PC-9 (cell line): Measurements from ENCODE around the gene ABCC3. TPM values are rescaled to one million over a fixed set of nuclear protein-coding genes. Genes with fewer than 3 reads are reported as not detected.
A peak's percentile ranks its signal among the peaks of the same experiment; 100 is the strongest.
"Not testable (repeated sequence)": the region's sequence is repeated elsewhere in the genome, so short reads cannot be mapped to it uniquely, and the experiment has no call there.

Experiments
- BruUV-seq: library from RNA; stranded (reverse); fragments of 400-500 nt; replicated peaks from 2 replicates; lab custom pipeline; 2021; lab: Mats Ljungman, UMichigan
- CTCF ChIA-PET: fragments of 300-600 bp; sonication (Branson Sonifier 250); formaldehyde crosslinking; loops from one replicate; lab custom pipeline; 2022; ENCODE audit warnings: antibody characterized with exemption; lab: Charles Lee
- POLR2A ChIA-PET: fragments of 300-600 bp; sonication (Branson Sonifier 250); formaldehyde crosslinking; loops from one replicate; lab custom pipeline; 2022; ENCODE audit warnings: antibody characterized with exemption; ENCODE audit not compliant: unreplicated experiment; lab: Charles Lee
- DNase-seq, 2 experiments: peaks; one replicate each; pipeline versions ENCODE4 v3.0.0 to v3.0.0-alpha.2; 2015 to 2022; ENCODE audit warnings: mixed read lengths in 1 of 2
- H2AFZ ChIP-seq: fragments of 200-600 bp; sonication (generic); 2 replicates; pipeline ENCODE4 v1.8.1; 2017; ENCODE audit warnings: antibody characterized with exemption
- H3F3A ChIP-seq: fragments of 200-600 bp; sonication (generic); 2 replicates; pipeline ENCODE4 v1.8.1; 2017; ENCODE audit warnings: antibody characterized with exemption, mild to moderate bottlenecking, low read depth; ENCODE audit not compliant: insufficient read depth
- H3K27ac ChIP-seq: fragments of 200-600 bp; sonication (generic); 2 replicates; pipeline ENCODE4 v1.6.1; 2016; ENCODE audit warnings: mixed run types
- H3K27me3 ChIP-seq: fragments of 200-600 bp; sonication (generic); 2 replicates; pipeline ENCODE4 v1.6.1; 2016; ENCODE audit warnings: low read depth, mixed run types; ENCODE audit not compliant: insufficient read depth
- H3K36me3 ChIP-seq: fragments of 200-600 bp; sonication (generic); 2 replicates; pipeline ENCODE4 v1.6.1; 2016; ENCODE audit warnings: low read depth, mixed run types
- H3K4me1 ChIP-seq: fragments of 200-600 bp; sonication (generic); replicated peaks from 2 replicates; pipeline ENCODE4 v1.6.1; 2016; ENCODE audit warnings: mixed run types; ENCODE audit not compliant: insufficient read depth
- H3K4me2 ChIP-seq: fragments of 200-600 bp; sonication (generic); 2 replicates; pipeline ENCODE4 v1.6.1; 2017; ENCODE audit warnings: mixed run types
- H3K4me3 ChIP-seq: fragments of 200-600 bp; sonication (generic); 2 replicates; pipeline ENCODE4 v1.6.1; 2016; ENCODE audit warnings: mixed run types
- H3K79me2 ChIP-seq: fragments of 200-600 bp; sonication (generic); 2 replicates; pipeline ENCODE4 v1.6.1; 2017; ENCODE audit warnings: low read depth, mixed run types
- H3K9me2 ChIP-seq: fragments of 200-600 bp; sonication (generic); 2 replicates; pipeline ENCODE4 v1.8.1; 2017; ENCODE audit warnings: mild to moderate bottlenecking; ENCODE audit not compliant: insufficient read depth
- H3K9me3 ChIP-seq: fragments of 200-600 bp; sonication (generic); 2 replicates; pipeline ENCODE4 v1.8.1; 2016; ENCODE audit warnings: low read depth; ENCODE audit not compliant: insufficient read depth
- H4K20me1 ChIP-seq: fragments of 200-600 bp; sonication (generic); 2 replicates; pipeline ENCODE4 v1.8.1; 2017; ENCODE audit not compliant: insufficient read depth
- CTCF ChIP-seq: fragments of 200-600 bp; sonication (generic); conservative IDR thresholded peaks from 2 replicates; pipeline ENCODE4 v1.6.1; 2017; ENCODE audit warnings: mixed run types, antibody characterized with exemption, mild to moderate bottlenecking, moderate library complexity
- EZH2 ChIP-seq: fragments of 200-600 bp; sonication (generic); IDR thresholded peaks from 2 replicates; pipeline ENCODE4 v1.8.0; 2017; ENCODE audit warnings: antibody characterized with exemption, low read depth
- intact Hi-C: fragments of 100-400 bp; cut with micrococcal nuclease; formaldehyde crosslinking; loops from one replicate; pipeline ENCODE4 v1.10.0; 2022; ENCODE audit not compliant: unreplicated experiment
- total RNA-seq: library from RNA; stranded (reverse); gene quantifications from 2 replicates; pipeline ENCODE4 v1.2.3, GENCODE V29; 2021

Gene ABCC3
- total RNA-seq, 1 experiment from 2014 or later = 221 TPM

- peak within 1 kb of the TSS; percentile 86 for H3K27ac ChIP-seq
- H4K20me1 ChIP-seq = peaks cover 12% of the 10 kb centered on the region; the same call in 1 of the 2 replicates
- H3K79me2 ChIP-seq = peaks cover 74% of the 10 kb centered on the region
- DNase-seq = peak; percentile 85 to 92
- TF ChIP-seq EZH2 = no peak
- no peak for TF ChIP-seq CTCF
- H2AFZ ChIP-seq = peak within 1 kb of the TSS; percentile 92
- ChIA-PET CTCF (interaction anchor here (0.6 to 0.7 kb wide), 3 partner anchors 46 to 148 kb away, joined by 3 to 4 read pairs (median 3); no protein-coding TSS in a partner anchor), POLR2A (interaction anchor here (0.6 to 1.2 kb wide), 2 partner anchors 16 to 605 kb away, joined by 3 to 5 read pairs; no protein-coding TSS in a partner anchor)
- no TSS peak for BruUV-seq
- H3K4me1 ChIP-seq = peaks cover 26% of the 10 kb centered on the region
- no peaks in the 10 kb centered on the region for H3K9me2 ChIP-seq
- peaks cover 8% of the 10 kb centered on the region; the same call in 1 of the 2 replicates for H3K36me3 ChIP-seq
- intact Hi-C loops = loop anchor here (1.0 kb wide), 2 partner anchors 9 to 12 kb away; partner anchors contain the start of gene LUC7L3
- H3K27me3 ChIP-seq = no peaks in the 10 kb centered on the region
- H3K4me2 ChIP-seq = peak within 1 kb of the TSS; percentile 93
- H3F3A ChIP-seq = peaks cover 20% of the 10 kb centered on the region
- peak within 1 kb of the TSS; percentile 79 for H3K4me3 ChIP-seq
- no peaks in the 10 kb centered on the region for H3K9me3 ChIP-seq
These were observed 72.8 kb downstream of the ABCC3 start, which contains the start of gene ANKRD40 for GRCh38 chr17:50707289-50708049. Gene ANKRD40 (minus strand): TSS chr17:50707914. CDS start chr17:50707654, 260 bp downstream.

GRCh38 chr17:50708050-50709000 lies 73.6 kb downstream of the ABCC3 start:
- Histone ChIP-seq H3K27me3 (no peaks in the 10 kb centered on the region), H2AFZ (peak overlapping the region; percentile 81), H3K4me2 (peak overlapping the region; percentile 93), H3K9me3 (no peaks in the 10 kb centered on the region), H3K27ac (peak overlapping the region; percentile 86), H3K36me3 (peaks cover under 1% of the 10 kb centered on the region; the same call in 1 of the 2 replicates), H3F3A (peaks cover 14% of the 10 kb centered on the region), H3K4me1 (peaks cover 26% of the 10 kb centered on the region), H3K79me2 (peaks cover 65% of the 10 kb centered on the region), H3K4me3 (peak overlapping the region; percentile 79), H3K9me2 (no peaks in the 10 kb centered on the region), H4K20me1 (peaks cover 12% of the 10 kb centered on the region; the same call in 1 of the 2 replicates)
- TF ChIP-seq CTCF (0 out of 2 replicates have a peak, but pooled peaks have one; percentile 8), EZH2 (no peak)
- intact Hi-C loops = loop anchor here (1.0 kb wide), 1 partner anchor 8 kb away; no protein-coding TSS in a partner anchor
- TSS peak; percentile 92 for BruUV-seq
- no peak for DNase-seq
- ChIA-PET POLR2A (interaction anchor here (0.6 kb wide), 1 partner anchor 605 kb away, joined by 5 read pairs; no protein-coding TSS in a partner anchor), CTCF (interaction anchor here (0.7 kb wide), 2 partner anchors 47 to 119 kb away, joined by 3 read pairs; no protein-coding TSS in a partner anchor)

- H3K36me3 ChIP-seq, DNase-seq, intact Hi-C loops, H3K9me2 ChIP-seq, POLR2A ChIA-PET, H3K27me3 ChIP-seq, BruUV-seq, H3K9me3 ChIP-seq: not testable (repeated sequence)
- H2AFZ ChIP-seq = peak overlapping the region; percentile 81
- H3K4me1 ChIP-seq = peaks cover 26% of the 10 kb centered on the region
- CTCF ChIA-PET = interaction anchor here (0.5 to 0.7 kb wide), 2 partner anchors 120 to 354 kb away, joined by 3 to 9 read pairs; no protein-coding TSS in a partner anchor
- H3K79me2 ChIP-seq = peaks cover 58% of the 10 kb centered on the region
- peak overlapping the region; percentile 86 for H3K27ac ChIP-seq
- H3K4me3 ChIP-seq = peak overlapping the region; percentile 79
- H3K4me2 ChIP-seq = peak overlapping the region; percentile 93
- peaks cover 12% of the 10 kb centered on the region; the same call in 1 of the 2 replicates for H4K20me1 ChIP-seq
- peaks cover 14% of the 10 kb centered on the region for H3F3A ChIP-seq
These were observed 74.4 kb downstream of the ABCC3 start for GRCh38 chr17:50709053-50709452.
